Dermis microvascular lymphatic vessel endothelial cell (primary cell): ENCODE measurements around the gene NANOS2. TPM values are rescaled to one million over a fixed set of nuclear protein-coding genes. Genes with fewer than 3 reads are reported as not detected.
"Not testable (repeated sequence)": the region's sequence is repeated elsewhere in the genome, so short reads cannot be mapped to it uniquely, and the experiment has no call there.

Experiments
- DNase-seq, 2 donors: peaks; one replicate each; pipeline versions ENCODE4 v3.0.0 to v3.0.0-alpha.2; 2010; ENCODE audit warnings: low read depth in 2 of 2
- total RNA-seq: library from RNA; depleted of rRNA; stranded (reverse); fragments of >200 nt; gene quantifications from 2 replicates; pipeline ENCODE4 v1.2.1, GENCODE V29; 2014

Gene NANOS2
- total RNA-seq, 1 donor from 2014 or later: not detected

DNA sequence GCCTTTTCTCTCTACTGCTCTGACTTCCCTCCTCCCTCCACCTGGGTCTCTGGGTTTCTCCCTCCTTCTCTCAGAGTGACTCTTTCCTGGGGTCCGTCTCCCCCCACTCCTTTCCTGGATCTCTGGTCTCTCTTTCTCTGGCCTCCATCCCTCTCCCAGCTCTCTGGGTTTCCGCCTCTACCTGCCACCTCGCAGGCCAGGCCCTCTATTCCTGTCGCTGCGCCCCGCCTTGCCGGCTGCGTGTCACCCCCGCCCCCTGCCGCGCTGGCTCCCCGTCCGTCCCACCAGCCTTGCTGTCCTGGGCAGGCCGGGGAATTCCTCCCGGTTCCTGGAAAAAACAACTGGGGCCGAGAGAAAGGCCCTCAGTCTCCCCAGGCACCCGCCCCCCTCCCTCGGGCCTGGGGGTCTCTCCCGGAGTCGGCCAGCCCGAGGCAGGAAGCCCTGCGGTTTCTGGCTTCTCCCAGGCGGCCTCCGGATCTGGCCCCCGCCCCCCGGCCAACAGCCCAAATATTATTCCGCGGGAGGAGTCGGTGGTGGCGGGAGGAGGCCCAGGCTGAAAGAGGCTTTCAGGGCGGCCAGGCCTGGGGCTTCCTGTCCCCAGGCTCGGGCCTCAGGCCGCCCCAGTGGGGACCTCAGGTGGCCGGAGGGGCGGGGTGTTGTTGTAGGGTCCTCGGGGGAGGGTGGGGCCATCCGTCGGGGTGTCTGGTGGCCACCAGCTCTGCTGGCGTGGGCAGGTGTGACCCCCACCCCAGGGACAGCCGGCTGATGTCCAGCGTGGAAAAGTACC lies 38.0 kb downstream of the NANOS2 start:
- peak; percentile 15 to 60 for DNase-seq

DNA sequence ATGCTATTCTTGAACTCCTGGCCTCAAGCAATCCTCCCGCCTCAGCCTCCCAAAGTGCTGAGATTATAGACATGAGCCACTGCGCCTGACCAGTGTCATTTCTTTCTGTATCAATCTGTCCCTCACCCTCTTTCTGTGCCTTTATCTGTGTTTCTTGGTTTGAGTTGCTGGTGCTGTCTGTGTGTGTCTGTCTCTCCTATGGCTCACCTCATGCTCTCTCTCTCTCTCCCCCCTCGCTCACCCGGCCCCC lies 38.5 kb downstream of the NANOS2 start:
- no peak for DNase-seq

DNA sequence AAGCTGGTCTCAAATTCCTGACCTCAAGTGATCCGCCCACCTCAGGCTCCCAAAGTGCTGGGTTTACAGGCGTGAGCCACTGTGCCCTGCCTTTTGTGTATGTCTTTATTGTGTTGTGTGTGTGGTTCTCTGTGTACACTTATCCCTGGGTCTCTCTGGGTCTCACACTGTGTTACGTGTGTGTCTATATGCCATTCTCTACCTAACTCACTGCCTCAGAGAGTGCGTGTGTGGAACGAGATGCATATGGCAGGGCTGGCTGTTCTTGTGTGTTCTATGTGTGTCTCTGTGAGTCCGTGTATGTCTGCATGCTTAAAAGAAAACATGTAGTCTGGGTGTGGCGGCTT lies 40.0 kb downstream of the NANOS2 start:
- DNase-seq: no peak

DNA sequence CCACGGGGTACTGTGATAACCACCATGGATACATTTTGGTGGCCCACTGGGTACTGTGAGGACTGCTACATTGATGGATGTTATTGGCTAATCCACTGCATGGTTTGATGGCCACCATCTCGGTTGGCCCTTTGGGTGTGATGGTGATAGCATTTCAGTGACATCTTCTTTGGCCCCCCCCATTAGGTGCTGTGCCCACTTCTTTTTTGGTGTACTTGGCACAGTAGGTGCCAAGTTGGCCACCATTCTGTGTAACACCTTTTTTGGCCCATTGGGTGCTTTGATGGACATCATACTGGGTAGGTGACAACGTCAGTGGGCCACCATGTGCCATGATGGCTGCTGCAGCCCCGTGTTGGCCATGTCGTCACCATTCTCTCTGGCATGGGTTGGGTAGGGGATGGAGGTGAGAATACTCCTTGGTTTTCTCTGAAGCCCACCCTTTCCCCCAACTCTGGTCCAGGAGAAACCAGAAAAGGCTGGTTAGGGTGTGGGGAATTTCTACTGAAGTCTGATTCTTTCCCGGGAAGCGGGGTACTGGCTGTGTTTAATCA lies 41.3 kb downstream of the NANOS2 start:
- no peak for DNase-seq

DNA sequence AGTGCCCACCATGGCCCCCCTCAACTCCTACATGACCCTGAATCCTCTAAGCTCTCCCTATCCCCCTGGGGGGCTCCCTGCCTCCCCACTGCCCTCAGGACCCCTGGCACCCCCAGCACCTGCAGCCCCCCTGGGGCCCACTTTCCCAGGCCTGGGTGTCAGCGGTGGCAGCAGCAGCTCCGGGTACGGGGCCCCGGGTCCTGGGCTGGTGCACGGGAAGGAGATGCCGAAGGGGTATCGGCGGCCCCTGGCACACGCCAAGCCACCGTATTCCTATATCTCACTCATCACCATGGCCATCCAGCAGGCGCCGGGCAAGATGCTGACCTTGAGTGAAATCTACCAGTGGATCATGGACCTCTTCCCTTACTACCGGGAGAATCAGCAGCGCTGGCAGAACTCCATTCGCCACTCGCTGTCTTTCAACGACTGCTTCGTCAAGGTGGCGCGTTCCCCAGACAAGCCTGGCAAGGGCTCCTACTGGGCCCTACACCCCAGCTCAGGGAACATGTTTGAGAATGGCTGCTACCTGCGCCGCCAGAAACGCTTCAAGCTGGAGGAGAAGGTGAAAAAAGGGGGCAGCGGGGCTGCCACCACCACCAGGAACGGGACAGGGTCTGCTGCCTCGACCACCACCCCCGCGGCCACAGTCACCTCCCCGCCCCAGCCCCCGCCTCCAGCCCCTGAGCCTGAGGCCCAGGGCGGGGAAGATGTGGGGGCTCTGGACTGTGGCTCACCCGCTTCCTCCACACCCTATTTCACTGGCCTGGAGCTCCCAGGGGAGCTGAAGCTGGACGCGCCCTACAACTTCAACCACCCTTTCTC lies 42.3 kb downstream of the NANOS2 start:
- DNase-seq: no peak

DNA sequence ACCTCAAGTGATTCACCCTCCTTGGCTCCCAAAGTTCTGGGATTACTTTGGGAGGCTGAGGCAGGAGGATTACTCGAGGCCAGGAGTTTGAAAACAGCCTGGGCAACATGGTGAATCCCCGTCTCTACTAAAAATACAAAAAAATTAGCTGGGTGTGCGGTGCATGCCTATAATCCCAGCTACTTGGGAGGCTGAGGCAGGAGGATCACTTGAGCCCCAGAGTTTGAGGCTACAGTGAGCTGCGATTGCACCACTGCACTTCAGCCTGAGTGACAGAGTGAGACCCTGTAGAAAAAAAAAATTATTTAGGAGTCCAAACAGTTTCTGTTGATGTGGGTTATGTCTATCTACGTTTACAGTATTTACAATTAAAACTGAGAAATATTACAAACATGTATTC lies 43.8 kb downstream of the NANOS2 start:
- DNase-seq: no peak

DNA sequence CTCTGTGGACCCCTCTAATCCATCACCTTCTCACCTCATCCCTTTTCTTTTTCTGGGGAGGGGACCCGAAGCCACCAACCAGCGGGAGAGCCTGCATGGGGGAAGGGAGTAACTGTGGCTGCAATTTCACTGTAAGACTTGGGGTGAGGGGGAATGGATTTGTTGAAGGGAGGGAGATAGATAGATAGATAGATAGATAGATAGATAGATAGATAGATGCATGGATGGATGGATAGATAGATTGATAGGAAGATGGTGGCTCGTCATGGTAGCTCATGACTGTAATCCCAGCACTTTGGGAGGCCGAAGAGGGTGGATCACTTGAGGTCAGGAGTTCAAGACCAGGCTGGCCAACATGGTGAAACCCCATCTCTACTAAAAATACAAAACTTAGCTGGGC lies 47.3 kb downstream of the NANOS2 start:
- not testable (repeated sequence) for DNase-seq

DNA sequence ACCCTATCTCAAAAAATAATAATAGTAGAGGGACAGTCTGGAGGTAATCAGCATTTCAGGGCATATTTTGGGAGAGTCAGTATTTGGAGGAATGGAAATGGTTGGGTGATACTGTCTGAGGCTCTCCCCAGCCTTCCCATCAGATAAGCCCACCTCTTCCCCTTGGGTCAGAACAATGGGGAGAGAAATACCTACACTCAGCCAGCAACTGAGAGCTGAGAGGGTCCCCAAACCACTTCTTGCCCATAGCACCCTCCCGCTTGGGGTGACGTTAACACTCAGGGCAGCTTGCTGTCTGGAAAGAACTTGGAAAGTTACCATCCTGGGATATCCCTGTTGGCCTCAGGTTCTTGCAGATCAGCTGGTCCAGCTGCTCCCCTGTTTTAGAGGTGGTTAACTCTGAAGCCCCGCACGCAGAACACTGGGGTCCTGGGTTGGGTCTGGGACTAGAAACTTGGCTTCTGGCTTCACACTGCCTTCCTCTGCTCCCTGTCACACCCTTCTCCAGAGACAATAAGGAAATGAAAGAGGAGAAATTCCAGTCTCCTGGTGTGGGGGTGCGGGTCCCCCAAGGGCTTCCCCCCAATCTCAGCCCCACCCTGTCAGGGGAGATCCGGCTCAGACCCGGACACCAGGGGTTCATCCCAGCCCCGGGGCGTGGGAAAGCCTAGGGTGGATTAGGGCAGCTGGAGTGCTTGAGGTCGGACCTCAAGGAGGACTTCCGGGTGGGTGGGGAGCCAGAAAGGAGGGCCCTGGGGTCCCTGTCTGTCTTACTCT lies 48.0 kb downstream of the NANOS2 start:
- no peak for DNase-seq

DNA sequence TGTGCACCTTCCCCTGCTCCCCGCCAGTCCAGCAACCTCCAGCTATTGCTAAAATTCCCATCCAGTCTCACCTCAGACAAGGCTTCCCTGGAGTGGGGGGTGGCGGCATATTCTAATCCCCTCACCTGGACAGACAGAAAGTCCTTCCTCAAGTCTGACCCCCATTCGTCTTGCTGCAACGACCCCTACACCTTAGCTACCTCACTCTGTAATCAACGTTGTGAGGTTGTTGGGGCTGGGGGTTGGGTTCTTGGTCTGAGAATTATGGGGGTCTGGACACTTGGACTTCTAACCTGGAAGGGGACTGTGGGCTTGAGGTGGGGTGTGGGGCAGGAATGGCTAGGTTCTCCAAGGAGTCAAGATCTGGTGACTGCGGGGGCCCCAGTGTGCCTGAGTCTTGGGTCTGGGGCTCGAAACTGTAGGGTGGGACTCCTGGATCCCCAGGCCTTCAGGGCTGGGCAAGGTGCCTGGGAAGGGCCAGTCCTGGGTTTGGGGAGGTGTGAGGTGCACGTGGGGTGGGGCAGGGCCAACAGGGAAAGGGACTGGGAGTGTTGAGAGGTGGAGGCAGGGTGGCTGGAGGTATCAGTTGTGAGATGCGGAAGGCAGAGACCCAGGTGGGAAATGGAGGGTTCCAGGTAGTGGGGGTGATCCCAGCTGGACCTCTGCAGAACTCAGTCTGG lies 49.2 kb downstream of the NANOS2 start:
- no peak for DNase-seq

DNA sequence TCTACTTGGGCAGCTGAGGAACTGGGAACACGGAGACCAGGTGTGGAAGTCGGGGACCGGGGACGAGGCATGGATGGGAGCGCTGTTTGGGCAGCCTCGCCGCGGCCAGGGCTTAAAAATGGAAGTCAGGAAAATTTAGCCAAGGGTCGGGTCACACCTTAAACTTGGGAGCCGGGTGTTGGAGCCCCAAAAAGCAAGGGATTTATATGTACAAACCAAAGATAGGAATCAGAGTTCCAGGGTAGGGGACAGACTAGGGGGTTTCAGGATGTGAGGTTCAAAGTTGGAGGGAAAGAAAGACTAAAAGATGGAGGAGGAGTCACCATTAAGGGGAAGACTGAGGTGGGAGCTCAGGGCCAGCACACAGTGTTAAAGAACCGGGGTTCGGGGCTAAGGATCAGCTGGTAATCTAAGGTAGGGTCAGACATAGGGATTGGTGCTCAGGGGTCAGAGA lies 49.9 kb downstream of the NANOS2 start:
- no peak for DNase-seq

DNA sequence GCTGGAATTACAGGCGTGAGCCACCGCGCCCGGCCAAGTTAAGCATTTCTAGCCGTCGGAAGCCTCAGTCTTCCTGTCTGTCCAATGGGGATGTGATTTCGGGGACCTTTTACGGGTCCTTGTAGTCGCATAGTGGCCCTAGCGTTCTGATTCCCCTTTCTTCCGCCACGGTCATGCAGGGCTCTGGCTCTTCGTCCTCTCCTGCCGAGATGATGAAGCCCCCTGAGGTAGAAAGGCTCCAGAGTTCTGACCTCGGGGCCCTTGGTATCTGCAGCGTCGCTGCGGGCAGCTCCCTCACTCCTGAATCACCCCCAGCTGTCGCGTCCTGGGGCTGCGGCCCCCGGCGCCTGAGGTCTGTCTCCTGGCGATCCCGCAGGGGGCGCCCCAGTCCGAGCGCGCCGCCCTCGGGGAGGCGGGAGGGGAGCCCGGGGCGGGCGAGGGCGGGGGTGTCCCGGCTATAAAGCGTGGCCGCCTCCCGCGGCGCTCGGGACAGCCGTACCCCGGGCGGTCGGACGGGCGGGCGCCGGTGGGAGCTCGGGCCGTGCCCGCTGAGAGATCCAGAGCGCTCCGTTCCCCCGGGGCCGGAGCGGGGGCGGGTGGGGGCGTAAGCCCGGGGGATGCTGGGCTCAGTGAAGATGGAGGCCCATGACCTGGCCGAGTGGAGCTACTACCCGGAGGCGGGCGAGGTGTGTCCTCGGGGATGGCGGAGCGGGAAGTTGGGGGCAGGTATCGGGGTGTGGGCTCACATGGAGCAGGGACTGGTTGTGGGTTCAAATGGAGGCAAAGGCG lies 50.5 kb downstream of the NANOS2 start, which contains the start of gene FOXA3:
Gene FOXA3, plus strand, starts transcription at position 487 of the 789 bp plus-strand sequence. Its CDS starts 131 bp downstream, at position 618.
- peak in 1 of 2 donors; percentile 58 for DNase-seq

DNA sequence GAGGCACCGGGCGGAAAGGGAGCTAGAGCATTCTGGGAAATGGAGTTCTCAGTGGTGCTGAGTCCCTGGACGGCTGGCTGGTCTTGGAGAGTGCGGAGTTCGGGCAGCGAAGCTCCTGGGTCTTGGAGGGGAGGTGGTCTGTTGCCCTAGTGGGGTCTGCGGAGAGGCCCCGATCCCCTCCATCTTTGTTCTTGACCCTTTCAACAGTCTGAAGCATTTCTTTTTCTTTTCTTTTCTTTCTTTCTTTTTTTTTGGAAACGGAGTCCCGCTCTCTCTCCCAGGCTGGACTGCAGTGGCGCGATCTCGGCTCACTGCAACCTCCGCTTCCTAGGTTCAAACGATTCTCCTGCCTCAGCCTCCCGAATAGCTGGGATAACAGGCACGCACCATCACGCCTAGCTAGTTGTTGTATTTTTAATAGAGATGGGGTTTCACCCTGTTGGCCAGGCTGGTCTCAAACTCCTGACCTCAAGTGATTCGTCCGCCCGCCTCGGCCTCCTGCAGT lies 51.2 kb downstream of the NANOS2 start:
- no peak for DNase-seq

Other genes starting within 250 kb of the NANOS2 start
- 0.13 TPM in 1 of 2 replicates, not detected in the other for gene GIPR, start 246.6 kb downstream of the NANOS2 start, total RNA-seq
- 222 and 396 TPM in 2 replicates for gene SNRPD2, start 222.8 kb downstream of the NANOS2 start, total RNA-seq
- gene QPCTL, start 222.1 kb downstream of the NANOS2 start, total RNA-seq: 8.3 and 11.7 TPM in 2 replicates
- gene FBXO46, start 183.9 kb downstream of the NANOS2 start, total RNA-seq: 3.2 and 5.4 TPM in 2 replicates
- not detected in 2 replicates for gene MEIOSIN, start 181.3 kb downstream of the NANOS2 start, total RNA-seq
- gene SIX5, start 145.5 kb downstream of the NANOS2 start, total RNA-seq: 4.0 and 5.4 TPM in 2 replicates
- gene DMPK, start 132.3 kb downstream of the NANOS2 start, total RNA-seq: 5.0 and 8.0 TPM in 2 replicates
- gene DMWD, start 121.9 kb downstream of the NANOS2 start, total RNA-seq: 15.8 and 22.3 TPM in 2 replicates
- gene RSPH6A, start 99.5 kb downstream of the NANOS2 start, total RNA-seq: under 0.01 TPM in 2 replicates
- gene SYMPK, start 51.6 kb downstream of the NANOS2 start, total RNA-seq: 22.1 and 35.3 TPM in 2 replicates
- 0.13 TPM in 1 of 2 replicates, not detected in the other for gene FOXA3, start 50.5 kb downstream of the NANOS2 start, total RNA-seq
- 14.9 and 24.5 TPM in 2 replicates for gene IRF2BP1, start 28.6 kb downstream of the NANOS2 start, total RNA-seq
- gene MYPOP, start 12.2 kb downstream of the NANOS2 start, total RNA-seq: 0.64 and 1.8 TPM in 2 replicates
- 5.1 and 7.8 TPM in 2 replicates for gene NOVA2, start 59.1 kb upstream of the NANOS2 start, total RNA-seq
- 4.6 and 5.2 TPM in 2 replicates for gene CCDC61, start 80.7 kb upstream of the NANOS2 start, total RNA-seq
- not detected in 2 replicates for gene PGLYRP1, start 108.3 kb upstream of the NANOS2 start, total RNA-seq
- gene IGFL4, start 126.2 kb upstream of the NANOS2 start, total RNA-seq: not detected in 2 replicates
- gene IGFL3, start 209.9 kb upstream of the NANOS2 start, total RNA-seq: not detected in 2 replicates
- gene IGFL2, start 233.5 kb upstream of the NANOS2 start, total RNA-seq: not detected in 2 replicates